SK-N-SH treated with all-trans-retinoic acid at 6 μM for 48 hours (cell line): Measurements from ENCODE around the gene LMF1.

ENCODE experiments used
- ATAC-seq: fragments of 200-7000 bp; cut with Tn5 transposase; 3 replicates; pipeline ENCODE4 v1.9.1; 2020; ENCODE audit warnings: mild to moderate bottlenecking, moderate library complexity
- ARNTL ChIP-seq: fragments of 450-650 bp; formaldehyde crosslinking; IDR thresholded peaks from 2 replicates; pipeline ENCODE4 v1.5.0; 2020; ENCODE audit warnings: low read depth, mild to moderate bottlenecking, moderate library complexity, borderline replicate concordance
- BACH2 ChIP-seq: fragments of 250-450 bp; sonication (Bioruptor Pico); IDR thresholded peaks from 2 replicates; pipeline ENCODE4 v1.9.0; 2021; ENCODE audit warnings: mild to moderate bottlenecking, borderline replicate concordance
- CREB5 ChIP-seq: fragments of 250-450 bp; sonication (Bioruptor Pico); IDR thresholded peaks from 2 replicates; pipeline ENCODE4 v1.5.1; 2020; ENCODE audit warnings: low read depth, mild to moderate bottlenecking, moderate library complexity
- ESRRG ChIP-seq: fragments of 250-450 bp; sonication (Bioruptor Pico); IDR thresholded peaks from 2 replicates; pipeline ENCODE4 v1.6.1; 2021; ENCODE audit warnings: mild to moderate bottlenecking
- GLIS3 ChIP-seq: fragments of 250-450 bp; sonication (Bioruptor Pico); IDR thresholded peaks from 2 replicates; pipeline ENCODE4 v1.5.0; 2020; ENCODE audit warnings: mild to moderate bottlenecking, moderate library complexity
- ISL1 ChIP-seq: fragments of 250-450 bp; sonication (Bioruptor Pico); IDR thresholded peaks from 2 replicates; pipeline ENCODE4 v2.1.2; 2022; ENCODE audit warnings: mild to moderate bottlenecking, moderate library complexity
- PATZ1 ChIP-seq: fragments of 250-450 bp; sonication (Bioruptor Pico); IDR thresholded peaks from 2 replicates; pipeline ENCODE4 v1.8.0; 2020; ENCODE audit warnings: mild to moderate bottlenecking, moderate library complexity, borderline replicate concordance
- POU6F1 ChIP-seq: fragments of 250-450 bp; sonication (Bioruptor Pico); IDR thresholded peaks from 2 replicates; pipeline ENCODE4 v1.8.0; 2021; ENCODE audit warnings: low read depth, mild to moderate bottlenecking, moderate library complexity, borderline replicate concordance
- PPARA ChIP-seq: fragments of 250-450 bp; sonication (Bioruptor Pico); IDR thresholded peaks from 2 replicates; pipeline ENCODE4 v1.5.0; 2020; ENCODE audit warnings: mild to moderate bottlenecking, borderline replicate concordance
- RARB ChIP-seq: fragments of 250-450 bp; sonication (Bioruptor Pico); IDR thresholded peaks from 2 replicates; pipeline ENCODE4 v1.8.0; 2021; ENCODE audit warnings: mild to moderate bottlenecking, moderate library complexity
- SNAI2 ChIP-seq: fragments of 250-450 bp; sonication (Bioruptor Pico); IDR thresholded peaks from 2 replicates; pipeline ENCODE4 v1.5.0; 2020; ENCODE audit warnings: mild to moderate bottlenecking, moderate library complexity
- TCF4 ChIP-seq: fragments of 250-450 bp; sonication (Bioruptor Pico); IDR thresholded peaks from 2 replicates; pipeline ENCODE4 v1.8.0; 2021; ENCODE audit warnings: mild to moderate bottlenecking, moderate library complexity, borderline replicate concordance
- TSHZ2 ChIP-seq: fragments of 250-450 bp; sonication (Bioruptor Pico); IDR thresholded peaks from 2 replicates; pipeline ENCODE4 v1.5.0; 2020; ENCODE audit warnings: mild to moderate bottlenecking, moderate library complexity
- ZC3H10 ChIP-seq: fragments of 250-450 bp; sonication (Bioruptor Pico); IDR thresholded peaks from 2 replicates; pipeline ENCODE4 v1.5.1; 2021; ENCODE audit warnings: mild to moderate bottlenecking, moderate library complexity
- ZFP3 ChIP-seq: fragments of 250-450 bp; sonication (Bioruptor Pico); IDR thresholded peaks from 2 replicates; pipeline ENCODE4 v1.5.0; 2020; ENCODE audit warnings: mild to moderate bottlenecking, moderate library complexity
- ZFP30 ChIP-seq: fragments of 450-650 bp; formaldehyde crosslinking; IDR thresholded peaks from 2 replicates; pipeline ENCODE4 v1.5.0; 2022; ENCODE audit warnings: mild to moderate bottlenecking, moderate library complexity
- ZNF565 ChIP-seq: fragments of 450-650 bp; formaldehyde crosslinking; conservative IDR thresholded peaks from 2 replicates; pipeline ENCODE4 v1.5.0; 2020; ENCODE audit warnings: low read depth, mild to moderate bottlenecking, moderate library complexity
- ZNF70 ChIP-seq: fragments of 450-650 bp; formaldehyde crosslinking; IDR thresholded peaks from 2 replicates; pipeline ENCODE4 v1.5.0; 2020; ENCODE audit warnings: mild to moderate bottlenecking, moderate library complexity
- ZNF8 ChIP-seq: fragments of 450-650 bp; formaldehyde crosslinking; IDR thresholded peaks from 2 replicates; pipeline ENCODE4 v1.5.0; 2020; ENCODE audit warnings: mild to moderate bottlenecking, moderate library complexity

Gene LMF1

GRCh38 chr16:970386-970765 lies 408 bp downstream of the LMF1 start:
- TF ChIP-seq BACH2 (CRISPR knock-in tag) (no peak), CREB5 (CRISPR knock-in tag) (no peak), RARB (CRISPR knock-in tag) (no peak), ARNTL (CRISPR knock-in tag) (no peak), TCF4 (CRISPR knock-in tag) (no peak), ZFP30 (CRISPR knock-in tag) (no peak), ISL1 (CRISPR knock-in tag) (no peak), ZFP3 (CRISPR knock-in tag) (no peak), POU6F1 (no peak), ZC3H10 (no peak), TSHZ2 (no peak), ZNF565 (CRISPR knock-in tag) (no peak), GLIS3 (CRISPR knock-in tag) (no peak), ZNF70 (CRISPR knock-in tag) (no peak), ZNF8 (CRISPR knock-in tag) (no peak), PATZ1 (CRISPR knock-in tag) (no peak), PPARA (no peak), SNAI2 (CRISPR knock-in tag) (no peak), ESRRG (no peak)
- ATAC-seq: peak; percentile 52

- TF ChIP-seq GLIS3 (CRISPR knock-in tag): no peak
- no peak for TF ChIP-seq POU6F1
- no peak for TF ChIP-seq ZC3H10
- TF ChIP-seq ESRRG: no peak
- TF ChIP-seq ZNF70 (CRISPR knock-in tag): no peak
- TF ChIP-seq ZFP30 (CRISPR knock-in tag): no peak
- TF ChIP-seq TCF4 (CRISPR knock-in tag): no peak
- no peak for TF ChIP-seq TSHZ2
- peak; percentile 26 for ATAC-seq
These were observed 1.0 kb downstream of the LMF1 start for GRCh38 chr16:969508-970385.
